Measurements from ENCODE around the gene BCKDK.

Gene BCKDK

GRCh38 chr16:31083081-31083480 is 25.1 kb upstream of the BCKDK start:
- Histone ChIP-seq H3K4me2 (ENCODE audit: low read length) (no peak overlapping the region), H3K79me2 (ENCODE audit: control insufficient read depth, low read length) (peaks cover 32% of the 10 kb centered on the region), H3K27ac (ENCODE audit: low read depth, low read length) (no peak overlapping the region), H3K36me3 (ENCODE audit: control insufficient read depth, low read length) (peaks cover 69% of the 10 kb centered on the region), H3K9me3 (ENCODE audit: control insufficient read depth, insufficient read depth, low read length) (no peaks in the 10 kb centered on the region), H3F3A (ENCODE audit: control insufficient read depth, insufficient read depth) (no peaks in the 10 kb centered on the region), H3K9me2 (replicated peaks; ENCODE audit: control insufficient read depth, low read length) (no peaks in the 10 kb centered on the region), H3K27me3 (ENCODE audit: control insufficient read depth, low read length) (no peaks in the 10 kb centered on the region), H4K20me1 (ENCODE audit: control insufficient read depth, insufficient read depth, low read depth, low read length) (0 out of 2 replicates have a peak, but pooled peaks cover 4% of the 10 kb centered on the region), H3K4me3 (ENCODE audit: low read length) (no peak overlapping the region), H3K4me1 (ENCODE audit: control insufficient read depth, low read length) (peaks cover 3% of the 10 kb centered on the region; the same call in 1 of the 2 replicates)
- no peak for TF ChIP-seq EZH2phosphoT487 (IDR thresholded peaks at IDR 0.05; ENCODE audit: borderline replicate concordance, low read length)
- TF ChIP-seq CTCF (IDR thresholded peaks at IDR 0.05; ENCODE audit: low read depth, low read length, poor library complexity, severe bottlenecking), result no peak

GRCh38 chr16:31083556-31083955 is 24.6 kb upstream of the BCKDK start:
- H3K4me1 ChIP-seq (ENCODE audit: control insufficient read depth, low read length), result peaks cover 3% of the 10 kb centered on the region; the same call in 1 of the 2 replicates
- H3K79me2 ChIP-seq (ENCODE audit: control insufficient read depth, low read length), result peaks cover 27% of the 10 kb centered on the region
- H3K4me3 ChIP-seq (ENCODE audit: low read length), result no peak overlapping the region
- H3K27me3 ChIP-seq (ENCODE audit: control insufficient read depth, low read length), result no peaks in the 10 kb centered on the region
- H3K9me3 ChIP-seq (ENCODE audit: control insufficient read depth, insufficient read depth, low read length), result no peaks in the 10 kb centered on the region
- no peak overlapping the region for H3K4me2 ChIP-seq (ENCODE audit: low read length)
- H3K36me3 ChIP-seq (ENCODE audit: control insufficient read depth, low read length), result peaks cover 65% of the 10 kb centered on the region
- H3F3A ChIP-seq (ENCODE audit: control insufficient read depth, insufficient read depth), result no peaks in the 10 kb centered on the region
- TF ChIP-seq CTCF (IDR thresholded peaks at IDR 0.05; ENCODE audit: low read depth, low read length, poor library complexity, severe bottlenecking) (no peak), EZH2phosphoT487 (IDR thresholded peaks at IDR 0.05; ENCODE audit: borderline replicate concordance, low read length) (no peak)
- H3K27ac ChIP-seq (ENCODE audit: low read depth, low read length), result no peak overlapping the region
- H3K9me2 ChIP-seq (replicated peaks; ENCODE audit: control insufficient read depth, low read length), result no peaks in the 10 kb centered on the region
- 0 out of 2 replicates have a peak, but pooled peaks cover 4% of the 10 kb centered on the region for H4K20me1 ChIP-seq (ENCODE audit: control insufficient read depth, insufficient read depth, low read depth, low read length)

- H3K36me3 ChIP-seq (ENCODE audit: control insufficient read depth, low read length), result peaks cover 64% of the 10 kb centered on the region
Measured at GRCh38 chr16:31083981-31084380, 24.2 kb upstream of the BCKDK start.

More at GRCh38 chr16:31083981-31084380, 24.2 kb upstream of the BCKDK start:
- Histone ChIP-seq H3K9me3 (ENCODE audit: control insufficient read depth, insufficient read depth, low read length) (no peaks in the 10 kb centered on the region), H3K4me3 (ENCODE audit: low read length) (no peak overlapping the region), H3K4me2 (ENCODE audit: low read length) (no peak overlapping the region), H3K79me2 (ENCODE audit: control insufficient read depth, low read length) (peaks cover 23% of the 10 kb centered on the region), H4K20me1 (ENCODE audit: control insufficient read depth, insufficient read depth, low read depth, low read length) (0 out of 2 replicates have a peak, but pooled peaks cover 4% of the 10 kb centered on the region), H3K27ac (ENCODE audit: low read depth, low read length) (no peak overlapping the region), H3K4me1 (ENCODE audit: control insufficient read depth, low read length) (peaks cover 3% of the 10 kb centered on the region; the same call in 1 of the 2 replicates), H3K9me2 (replicated peaks; ENCODE audit: control insufficient read depth, low read length) (no peaks in the 10 kb centered on the region), H3K27me3 (ENCODE audit: control insufficient read depth, low read length) (no peaks in the 10 kb centered on the region), H3F3A (ENCODE audit: control insufficient read depth, insufficient read depth) (no peaks in the 10 kb centered on the region)
- TF ChIP-seq CTCF (IDR thresholded peaks at IDR 0.05; ENCODE audit: low read depth, low read length, poor library complexity, severe bottlenecking) (no peak), EZH2phosphoT487 (IDR thresholded peaks at IDR 0.05; ENCODE audit: borderline replicate concordance, low read length) (no peak)
